HG03439 (cell line): ENCODE data around the gene NAGLU.

Source experiments
- ATAC-seq: cut with Tn5 transposase; IDR thresholded peaks from one replicate; pipeline ENCODE4 v1.9.1; 2021; ENCODE audit warnings: mild to moderate bottlenecking, moderate library complexity; ENCODE audit not compliant: unreplicated experiment

The NAGLU gene

DNA sequence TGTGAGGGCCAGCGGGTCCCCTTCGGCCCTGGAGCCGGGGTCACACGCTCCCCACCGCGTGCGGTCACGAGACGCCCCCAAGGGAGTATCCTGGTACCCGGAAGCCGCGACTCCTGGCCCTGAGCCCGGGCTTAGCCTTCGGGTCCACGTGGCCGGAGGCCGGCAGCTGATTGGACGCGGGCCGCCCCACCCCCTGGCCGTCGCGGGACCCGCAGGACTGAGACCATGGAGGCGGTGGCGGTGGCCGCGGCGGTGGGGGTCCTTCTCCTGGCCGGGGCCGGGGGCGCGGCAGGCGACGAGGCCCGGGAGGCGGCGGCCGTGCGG is at the start of gene NAGLU:
NAGLU (plus strand) TSS at position 194 of the 324 bp plus-strand sequence; CDS start at position 226, 32 bp downstream.
- peak; percentile 82 for ATAC-seq

DNA sequence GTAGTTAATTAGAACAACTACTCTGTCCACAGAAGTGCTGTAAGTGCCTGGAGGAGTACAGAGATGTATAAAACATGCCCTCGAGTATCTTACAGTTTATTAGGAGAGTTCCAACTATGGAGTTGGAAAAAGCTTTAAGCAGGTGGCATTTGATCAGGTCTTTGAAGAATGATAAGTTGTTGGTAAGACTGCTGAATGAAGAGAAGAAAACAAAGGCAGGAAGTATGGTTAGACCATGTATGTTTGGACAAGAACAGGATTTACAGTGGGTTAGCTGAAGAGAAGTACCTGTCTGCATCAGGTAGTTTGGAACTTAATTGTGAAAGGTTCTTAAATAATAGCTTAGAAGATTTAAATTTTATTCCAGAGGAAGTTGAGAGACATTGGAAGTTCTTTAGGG is 48.0 kb upstream of the NAGLU start:
- no peak for ATAC-seq

DNA sequence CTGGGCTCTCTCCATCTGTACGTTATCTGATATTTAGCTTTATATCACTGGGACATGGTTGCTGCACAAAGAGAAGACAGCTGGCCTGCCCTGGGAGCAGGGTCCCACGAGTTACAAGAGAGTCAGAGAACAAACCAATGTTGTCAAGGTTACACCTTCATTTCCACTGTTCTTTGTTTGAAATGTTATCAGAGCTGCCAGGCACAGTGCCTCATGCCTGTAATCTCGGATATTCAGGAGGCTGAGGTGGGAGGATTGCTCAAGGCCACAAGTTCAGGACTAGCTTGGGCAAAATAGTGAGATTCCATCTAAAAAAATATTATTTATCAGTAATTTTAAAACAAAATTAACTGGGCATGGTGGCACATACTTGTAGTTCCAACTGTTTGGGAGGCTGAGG is 42.7 kb upstream of the NAGLU start:
- no peak for ATAC-seq

DNA sequence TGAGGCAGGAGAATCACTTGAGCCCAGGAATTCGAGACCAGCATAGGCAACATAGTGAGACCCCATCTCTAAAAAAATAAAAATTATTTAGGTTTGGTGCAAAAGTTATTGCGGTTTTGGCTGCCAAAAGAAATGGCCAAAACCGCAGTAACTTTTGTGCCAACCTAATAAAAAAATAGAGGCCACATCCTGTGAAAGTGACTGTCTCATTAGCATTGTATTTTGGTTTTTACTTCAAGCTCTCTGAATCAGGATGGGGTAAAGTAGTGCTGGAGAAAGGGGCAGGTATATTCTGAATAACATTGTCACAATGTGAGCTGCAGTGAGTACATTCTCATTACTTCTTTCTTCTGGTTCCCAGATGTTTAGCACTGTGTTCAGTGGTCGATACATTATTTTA is 41.4 kb upstream of the NAGLU start:
- no peak for ATAC-seq

DNA sequence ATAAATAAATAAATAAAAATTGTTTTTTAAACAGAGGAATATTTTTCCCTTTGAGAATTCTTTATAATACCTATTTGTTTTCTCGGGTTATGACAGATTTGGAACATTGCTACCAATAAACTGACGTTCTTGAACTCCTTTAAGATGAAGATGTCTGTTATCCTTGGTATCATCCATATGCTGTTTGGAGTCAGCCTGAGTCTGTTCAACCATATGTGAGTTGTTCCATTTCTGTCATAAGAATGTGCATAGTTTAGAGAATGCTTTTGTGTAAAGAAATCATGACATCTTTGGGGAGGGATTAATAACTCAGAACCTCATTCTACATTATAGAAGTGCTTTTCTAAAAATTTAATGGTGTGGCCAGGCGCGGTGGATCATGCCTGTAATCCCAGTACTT is 37.2 kb upstream of the NAGLU start:
- ATAC-seq: no peak

DNA sequence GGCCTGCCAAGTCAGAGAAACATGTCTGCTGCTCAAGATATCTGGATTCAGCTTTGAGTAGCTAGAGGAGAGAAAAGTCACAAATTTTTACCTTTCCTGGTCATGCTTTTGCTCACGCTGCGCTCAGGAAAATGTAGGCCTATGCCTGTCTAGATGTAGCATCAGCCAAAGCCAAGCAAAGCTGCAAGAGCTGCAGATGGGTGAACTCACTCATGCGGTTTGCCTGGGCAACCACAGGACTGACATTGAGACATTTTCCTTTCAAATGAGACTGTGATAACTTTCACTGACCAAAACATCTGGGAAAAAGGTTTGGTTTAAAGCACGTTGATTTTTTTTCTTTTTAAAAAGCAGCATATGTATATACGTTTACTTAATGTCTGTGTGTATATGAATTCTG is 34.0 kb upstream of the NAGLU start:
- ATAC-seq: no peak

DNA sequence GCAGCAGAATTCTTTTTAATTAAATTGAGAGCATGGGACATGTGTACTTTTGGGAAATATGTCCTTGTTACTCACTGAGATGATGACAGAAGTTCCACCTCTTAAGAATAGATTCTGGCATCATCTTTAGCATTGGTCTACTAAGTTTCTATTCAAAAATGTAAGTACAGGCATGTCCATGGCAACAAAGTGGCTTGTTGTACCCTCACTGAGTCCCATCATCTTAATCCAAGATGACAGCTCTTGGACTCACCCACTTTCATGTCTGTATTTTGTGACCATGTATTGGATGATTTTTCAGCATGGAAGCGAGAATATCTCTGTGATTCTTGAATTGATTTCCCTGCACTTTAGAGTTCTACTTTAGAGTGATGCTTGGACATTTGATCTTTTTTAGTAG is 33.1 kb upstream of the NAGLU start:
- no peak for ATAC-seq

DNA sequence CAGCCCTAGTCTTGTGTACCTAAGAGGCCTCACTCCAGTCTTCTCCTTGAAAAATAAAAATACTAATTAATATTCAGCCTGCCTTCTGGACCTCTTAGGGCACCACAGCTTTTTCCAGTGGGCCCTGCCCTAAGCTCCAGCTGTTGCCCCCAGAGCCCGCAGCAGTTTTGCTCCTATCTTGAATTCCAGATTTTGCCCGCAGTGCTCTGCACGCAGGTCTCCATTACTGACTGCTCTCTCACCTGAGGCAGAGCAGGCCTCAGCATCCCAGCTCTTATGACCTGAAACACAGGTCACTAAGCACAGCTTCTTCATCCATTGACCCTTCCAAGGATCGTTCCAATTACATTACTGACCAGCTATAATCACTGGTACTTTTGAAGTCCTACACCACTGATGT is 28.4 kb upstream of the NAGLU start:
- no peak for ATAC-seq

DNA sequence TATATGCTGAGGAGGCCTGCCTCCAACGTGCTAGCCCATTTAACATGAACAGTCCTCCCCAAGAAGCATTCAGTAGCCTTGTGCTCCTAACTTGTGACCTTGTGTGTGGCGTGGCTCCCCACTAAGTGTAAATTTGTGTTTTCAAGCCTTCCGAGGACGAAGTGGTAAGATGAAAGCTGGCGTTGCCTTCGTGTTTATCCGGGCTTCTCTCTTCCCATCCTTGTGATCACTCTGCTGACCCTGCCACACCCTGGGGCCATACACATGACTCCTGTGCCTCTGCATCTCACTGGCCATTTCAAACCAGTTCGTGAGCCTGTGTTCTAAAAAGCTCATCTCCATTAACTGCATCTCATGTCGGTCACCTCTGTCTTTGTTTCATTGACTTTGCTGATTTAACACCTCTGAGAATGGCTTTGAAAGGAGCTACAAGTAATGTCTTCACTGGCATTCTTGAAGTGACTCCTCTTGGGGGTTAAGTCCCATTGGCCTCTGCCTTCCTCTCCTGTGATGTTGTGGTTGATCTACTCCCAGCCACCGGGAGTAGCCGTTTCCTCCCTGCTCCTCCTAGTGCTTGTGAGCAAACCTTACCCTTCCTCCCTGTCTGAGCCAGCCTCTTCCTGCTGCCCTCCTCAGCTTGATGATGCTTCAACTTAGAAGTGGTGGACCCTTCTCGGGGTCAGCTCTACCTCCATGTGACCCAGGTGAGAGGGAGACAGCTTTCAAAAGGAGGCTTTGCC is 27.4 kb upstream of the NAGLU start:
- no peak for ATAC-seq

DNA sequence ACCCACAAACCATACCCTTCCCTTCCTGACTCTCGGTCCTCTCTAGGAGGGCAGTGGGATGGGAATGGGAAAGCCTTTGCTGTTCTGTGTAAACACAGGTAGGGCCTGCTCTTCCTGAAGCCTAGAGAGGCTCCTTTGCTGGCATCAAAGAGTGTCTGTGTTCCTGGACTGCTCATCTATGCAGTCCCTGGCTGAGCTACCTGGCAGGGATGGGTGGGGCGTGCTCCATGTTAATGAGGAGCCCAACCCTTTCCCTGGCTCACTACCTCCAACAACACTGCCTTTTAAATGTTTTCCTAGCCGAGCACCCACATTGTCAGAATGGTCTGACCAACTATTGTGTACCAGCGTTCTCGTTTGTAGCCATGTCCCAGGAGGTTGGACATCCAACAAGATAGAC is 26.6 kb upstream of the NAGLU start:
- no peak for ATAC-seq

DNA sequence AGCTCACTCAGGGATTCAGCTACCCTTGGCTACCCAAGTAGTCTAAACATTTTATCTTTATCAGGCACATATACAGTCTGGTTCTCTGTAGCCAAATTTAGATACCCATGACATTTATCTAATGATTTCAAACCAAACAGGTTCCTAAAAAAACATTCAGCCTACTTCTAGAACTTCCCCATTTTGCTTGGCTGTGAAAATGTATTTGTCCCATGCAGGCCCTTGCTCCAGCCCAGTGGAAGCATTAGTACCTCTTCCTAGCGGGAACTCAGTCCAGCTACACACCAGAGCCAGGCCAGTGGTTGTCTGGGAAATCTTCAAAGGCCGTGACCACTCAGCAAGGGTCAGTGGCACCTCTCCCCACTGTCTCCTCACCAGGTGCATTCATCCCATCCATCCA is 26.2 kb upstream of the NAGLU start:
- no peak for ATAC-seq

DNA sequence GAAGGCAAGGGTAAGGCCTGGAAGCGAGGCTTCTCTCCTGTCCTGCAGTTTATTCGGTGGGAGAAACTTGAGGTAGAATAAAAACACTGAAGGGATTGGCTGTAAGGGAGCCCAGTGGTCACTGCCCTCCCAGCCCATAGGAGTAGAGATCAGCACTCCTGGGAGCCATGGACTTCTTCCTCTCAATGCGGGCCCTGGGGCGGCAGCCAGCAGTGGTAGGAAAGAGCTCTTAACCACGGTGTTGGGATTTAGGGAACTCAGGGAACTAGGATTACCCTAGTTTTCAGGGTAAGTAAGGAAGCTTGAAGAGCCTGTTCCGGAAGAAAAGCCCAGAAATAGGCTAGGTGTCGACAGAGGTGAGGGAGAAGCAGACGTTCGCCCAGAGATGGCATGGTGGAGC is 23.8 kb upstream of the NAGLU start:
- ATAC-seq: no peak

DNA sequence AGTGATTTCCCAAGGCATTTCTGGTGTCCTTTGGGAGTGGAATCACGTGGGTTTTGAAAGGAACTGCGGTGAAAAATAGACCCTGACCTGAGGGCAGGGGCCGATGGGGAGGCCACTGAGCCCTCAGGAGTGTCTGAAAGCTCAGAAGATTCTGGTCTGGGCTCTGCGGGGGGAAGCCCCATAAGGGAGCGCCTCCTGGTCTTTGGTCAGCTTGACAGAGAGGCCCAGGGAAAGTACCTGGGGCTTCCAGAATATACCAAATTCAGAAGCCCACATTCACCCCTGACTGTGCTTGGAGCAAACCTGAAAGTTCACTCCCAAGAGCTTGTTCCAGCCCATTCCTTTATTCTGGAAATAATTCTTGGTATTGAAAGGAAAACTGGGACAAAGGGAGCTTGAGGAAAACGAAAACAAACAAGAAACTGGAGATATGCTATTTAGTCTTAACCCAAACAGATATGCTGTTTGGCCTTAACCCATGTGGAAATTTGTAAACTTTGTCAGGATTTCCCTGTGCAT is 23.2 kb upstream of the NAGLU start:
- no peak for ATAC-seq

DNA sequence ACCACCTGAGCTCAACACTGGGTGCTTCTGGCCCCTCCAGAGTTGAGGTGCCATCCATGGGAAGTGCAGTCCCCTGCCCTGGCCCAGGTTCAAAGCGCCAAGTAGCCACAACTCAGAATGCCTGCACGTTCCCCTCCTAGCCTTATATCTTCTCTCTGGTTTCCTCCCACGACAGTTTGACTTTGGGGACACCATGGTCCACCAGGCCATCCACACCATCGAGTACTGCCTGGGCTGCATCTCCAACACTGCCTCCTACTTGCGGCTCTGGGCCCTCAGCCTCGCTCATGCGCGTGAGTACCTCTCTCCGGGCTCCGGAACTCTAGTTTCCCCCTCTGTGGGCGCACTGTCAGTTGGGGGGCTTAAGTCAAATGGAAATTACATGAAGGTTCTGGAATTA is 22.4 kb upstream of the NAGLU start:
- ATAC-seq: no peak

DNA sequence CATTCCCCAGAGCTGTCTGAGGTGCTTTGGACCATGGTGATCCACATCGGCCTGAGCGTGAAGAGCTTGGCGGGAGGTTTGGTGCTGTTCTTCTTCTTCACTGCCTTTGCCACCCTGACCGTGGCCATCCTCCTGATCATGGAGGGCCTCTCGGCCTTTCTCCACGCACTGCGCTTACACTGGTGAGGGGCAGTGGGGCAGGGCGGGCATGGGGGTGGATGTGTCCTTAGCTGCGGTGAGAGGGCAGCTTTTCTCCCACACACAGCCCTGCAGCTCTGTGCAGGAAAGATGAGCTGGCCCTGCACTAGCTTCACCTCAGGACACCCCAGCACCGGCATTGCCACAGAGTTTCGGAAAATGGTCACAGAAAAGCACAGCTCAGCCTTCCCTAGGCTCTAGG is 21.8 kb upstream of the NAGLU start:
- no peak for ATAC-seq

DNA sequence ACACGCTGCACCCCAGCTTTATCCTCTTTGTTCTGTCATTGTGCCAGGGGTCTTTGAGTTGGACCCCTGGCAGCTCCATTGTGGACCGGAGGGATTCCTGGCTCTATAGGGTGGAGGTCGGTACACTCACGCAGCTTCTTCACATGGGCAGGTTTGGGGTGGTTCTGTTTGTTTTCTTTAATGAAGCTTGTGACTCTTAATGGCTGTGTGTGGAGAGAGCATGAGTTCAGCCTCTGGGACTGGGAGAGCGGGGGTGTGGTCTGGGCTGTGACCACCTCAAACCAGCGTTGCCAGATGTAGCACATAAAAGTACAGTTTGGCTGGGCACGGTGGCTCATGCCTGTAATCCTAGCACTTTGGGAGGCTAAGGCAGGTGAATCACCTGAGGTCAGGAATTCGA is 21.2 kb upstream of the NAGLU start:
- ATAC-seq: no peak

DNA sequence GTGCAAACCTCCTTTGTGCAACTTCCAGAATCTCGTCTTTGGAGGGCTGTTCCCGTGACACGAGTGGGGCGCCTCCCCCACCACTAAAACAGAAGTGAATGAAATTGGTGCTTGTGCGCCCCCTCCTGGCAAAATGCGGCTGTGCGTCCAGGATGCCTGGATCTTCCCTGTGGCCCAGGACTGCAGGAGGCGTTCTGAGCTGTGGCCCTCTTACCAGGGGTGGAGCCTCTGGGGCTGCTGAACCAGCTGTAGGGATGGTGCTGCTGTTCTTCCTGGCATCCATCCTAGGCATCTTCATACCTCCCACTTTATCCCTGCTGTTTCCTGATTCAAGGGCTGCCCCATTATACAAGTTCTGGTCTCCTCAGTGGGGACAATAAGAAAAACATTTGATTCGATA is 18.5 kb upstream of the NAGLU start:
- no peak for ATAC-seq

DNA sequence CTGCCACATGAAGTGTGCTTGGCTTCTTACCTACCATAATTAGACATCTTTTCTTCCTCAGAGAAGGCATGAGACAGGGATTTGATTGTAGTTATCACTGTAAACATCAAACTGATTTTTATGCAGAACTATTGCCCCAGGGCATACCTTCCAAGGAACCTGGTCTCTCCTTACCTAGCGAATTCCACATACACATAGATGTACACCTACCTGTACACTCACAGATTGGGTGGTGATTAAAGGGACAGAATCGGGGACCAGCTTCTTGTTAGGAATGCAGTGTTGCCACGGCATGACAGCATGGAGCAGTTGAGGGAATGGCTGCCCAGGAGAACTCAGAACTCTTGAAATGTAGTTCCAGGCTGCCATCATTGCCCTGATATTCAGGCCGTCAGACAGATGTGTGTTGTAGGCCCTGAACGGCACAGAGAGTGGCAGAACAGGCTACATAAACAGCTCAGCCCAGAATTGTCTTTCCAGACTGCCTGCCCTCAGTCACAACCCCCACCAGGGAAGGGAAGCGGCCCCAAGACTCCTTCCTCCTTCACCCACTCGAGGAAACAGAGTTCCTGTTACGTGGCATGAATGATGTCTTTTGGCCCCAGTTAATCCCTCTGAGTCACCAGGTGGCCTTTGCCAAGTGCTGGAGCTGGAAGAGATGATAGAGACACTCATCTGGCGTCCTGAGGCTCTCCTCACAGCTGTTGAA is 17.8 kb upstream of the NAGLU start:
- ATAC-seq: no peak

DNA sequence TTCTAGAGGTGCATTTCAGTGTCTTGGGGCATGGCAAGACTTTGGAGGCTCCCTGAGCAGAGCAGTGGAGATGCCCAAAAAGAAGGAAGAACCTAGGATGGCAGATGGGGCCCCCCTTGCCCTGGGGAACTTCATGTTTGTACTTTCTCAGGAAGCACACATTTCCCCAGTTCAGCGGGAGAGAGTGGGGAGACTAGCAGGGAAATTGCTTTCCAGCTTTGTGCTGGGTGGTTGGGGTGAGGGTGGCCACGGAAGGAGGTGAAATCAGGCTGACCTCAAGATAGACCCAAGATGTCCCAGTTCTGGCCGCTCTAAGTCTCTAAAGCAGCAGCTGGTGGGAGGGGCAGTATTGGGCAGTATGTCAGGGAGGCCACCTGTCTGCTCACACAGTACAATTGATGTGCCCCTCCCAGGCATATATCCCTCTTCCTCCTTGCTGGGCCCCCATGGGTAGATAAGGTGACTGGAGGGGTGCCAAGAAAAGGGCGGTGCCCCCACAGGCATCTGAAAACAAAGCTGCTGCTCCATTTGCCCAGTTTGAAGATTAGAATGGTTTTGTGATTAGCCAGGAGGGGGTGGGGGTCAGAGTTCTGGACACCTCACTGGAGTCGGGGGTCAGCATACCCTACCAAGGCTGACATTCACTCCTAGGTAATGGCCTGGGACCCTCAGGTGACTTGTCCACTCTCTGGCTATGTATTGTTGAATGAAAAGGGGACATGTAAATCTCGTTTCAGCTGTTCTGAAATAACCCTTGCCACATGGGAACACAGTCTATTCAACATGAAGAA is 17.1 kb upstream of the NAGLU start:
- ATAC-seq: no peak

DNA sequence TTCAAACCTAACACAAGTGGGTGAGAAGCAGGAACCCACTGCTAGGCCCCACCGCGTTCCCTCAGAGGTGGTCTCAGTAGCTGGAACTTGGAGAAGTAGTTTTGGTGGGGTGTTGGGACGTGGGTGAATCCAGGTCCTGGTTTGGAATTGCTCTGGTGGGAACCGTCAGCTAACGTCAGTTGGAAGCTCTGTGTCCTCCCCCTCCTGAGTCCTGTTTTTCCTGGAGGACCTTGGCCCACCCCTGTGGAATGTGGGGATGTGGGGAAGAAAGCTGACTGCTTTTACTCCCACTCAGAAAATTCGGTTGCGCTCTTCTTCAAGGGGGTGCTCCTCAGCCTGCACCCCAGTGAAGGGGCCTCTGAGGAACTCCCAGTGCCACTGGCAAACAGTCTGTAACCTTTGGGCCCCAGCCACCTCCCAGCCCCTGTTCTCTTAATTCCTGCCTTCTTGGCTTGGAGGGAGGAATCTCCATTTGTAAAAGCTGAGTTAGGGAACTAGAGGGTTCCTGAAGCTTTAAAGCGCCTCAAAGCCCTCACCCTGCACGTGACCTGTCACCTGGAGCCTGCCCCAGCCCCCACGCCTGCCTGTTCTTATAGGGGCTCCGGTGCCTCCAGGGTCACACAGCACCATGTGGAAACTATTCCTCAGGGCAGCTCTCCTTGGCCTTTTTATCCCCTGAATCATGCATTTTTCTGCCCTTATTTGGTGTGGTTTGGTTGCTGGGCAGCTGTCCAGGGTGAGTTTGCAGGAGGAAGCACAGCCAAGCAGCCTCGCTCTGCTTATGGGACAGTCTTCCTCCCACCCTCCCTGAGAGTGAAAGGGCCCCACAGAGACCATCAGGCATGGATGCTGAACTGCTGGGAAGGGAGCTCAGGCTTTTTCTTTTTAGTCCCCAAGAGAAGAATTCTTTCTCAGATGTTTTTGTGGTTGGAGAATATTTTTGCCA is 16.2 kb upstream of the NAGLU start:
- no peak for ATAC-seq

DNA sequence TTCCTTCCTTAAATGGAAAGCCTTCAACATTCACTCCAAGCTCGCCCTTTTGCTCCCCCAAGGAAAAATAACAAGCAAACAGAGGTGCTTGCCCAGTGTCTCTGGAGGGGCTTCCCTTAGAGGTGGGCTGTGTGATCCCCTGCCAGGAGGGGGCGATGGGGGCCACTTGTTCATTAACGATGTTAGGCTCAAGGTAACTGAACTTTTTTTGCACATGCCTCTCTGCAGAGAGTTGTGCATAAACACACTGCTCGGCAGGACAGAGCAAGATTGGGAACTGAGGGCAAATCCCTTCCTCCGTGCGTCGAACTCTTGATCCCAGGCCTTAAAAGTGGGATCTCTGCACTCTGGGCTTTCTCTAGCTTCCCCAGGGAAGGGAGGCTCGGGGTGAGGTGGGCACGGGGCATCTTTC is 15.5 kb upstream of the NAGLU start:
- no peak for ATAC-seq
